Measurements from ENCODE around the gene IDUA.

GRCh38 chr4:1033840-1034551 lies 47.2 kb downstream of the IDUA start:
- TF ChIP-seq, protein P1, sequence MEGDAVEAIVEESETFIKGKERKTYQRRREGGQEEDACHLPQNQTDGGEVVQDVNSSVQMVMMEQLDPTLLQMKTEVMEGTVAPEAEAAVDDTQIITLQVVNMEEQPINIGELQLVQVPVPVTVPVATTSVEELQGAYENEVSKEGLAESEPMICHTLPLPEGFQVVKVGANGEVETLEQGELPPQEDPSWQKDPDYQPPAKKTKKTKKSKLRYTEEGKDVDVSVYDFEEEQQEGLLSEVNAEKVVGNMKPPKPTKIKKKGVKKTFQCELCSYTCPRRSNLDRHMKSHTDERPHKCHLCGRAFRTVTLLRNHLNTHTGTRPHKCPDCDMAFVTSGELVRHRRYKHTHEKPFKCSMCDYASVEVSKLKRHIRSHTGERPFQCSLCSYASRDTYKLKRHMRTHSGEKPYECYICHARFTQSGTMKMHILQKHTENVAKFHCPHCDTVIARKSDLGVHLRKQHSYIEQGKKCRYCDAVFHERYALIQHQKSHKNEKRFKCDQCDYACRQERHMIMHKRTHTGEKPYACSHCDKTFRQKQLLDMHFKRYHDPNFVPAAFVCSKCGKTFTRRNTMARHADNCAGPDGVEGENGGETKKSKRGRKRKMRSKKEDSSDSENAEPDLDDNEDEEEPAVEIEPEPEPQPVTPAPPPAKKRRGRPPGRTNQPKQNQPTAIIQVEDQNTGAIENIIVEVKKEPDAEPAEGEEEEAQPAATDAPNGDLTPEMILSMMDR (IDR thresholded peaks at IDR 0.05; ENCODE audit: low read length), result no peak
- TF ChIP-seq EZH2phosphoT487 (IDR thresholded peaks at IDR 0.05; ENCODE audit: low read length) (no peak), EZH2 (optimal IDR thresholded peaks at IDR 0.05; ENCODE audit: low read depth, low read length) (no peak)
